GDM1 (cell line): ENCODE results near the gene HACL1.
A peak's percentile ranks its signal among the peaks of the same experiment; 100 is the strongest.
"Not testable (repeated sequence)": the region's sequence is repeated elsewhere in the genome, so short reads cannot be mapped to it uniquely, and the experiment has no call there.

Source experiments
- DNase-seq: peaks from one replicate; lab custom pipeline; 2025; lab: John Stamatoyannopoulos, UW

Gene HACL1

DNA sequence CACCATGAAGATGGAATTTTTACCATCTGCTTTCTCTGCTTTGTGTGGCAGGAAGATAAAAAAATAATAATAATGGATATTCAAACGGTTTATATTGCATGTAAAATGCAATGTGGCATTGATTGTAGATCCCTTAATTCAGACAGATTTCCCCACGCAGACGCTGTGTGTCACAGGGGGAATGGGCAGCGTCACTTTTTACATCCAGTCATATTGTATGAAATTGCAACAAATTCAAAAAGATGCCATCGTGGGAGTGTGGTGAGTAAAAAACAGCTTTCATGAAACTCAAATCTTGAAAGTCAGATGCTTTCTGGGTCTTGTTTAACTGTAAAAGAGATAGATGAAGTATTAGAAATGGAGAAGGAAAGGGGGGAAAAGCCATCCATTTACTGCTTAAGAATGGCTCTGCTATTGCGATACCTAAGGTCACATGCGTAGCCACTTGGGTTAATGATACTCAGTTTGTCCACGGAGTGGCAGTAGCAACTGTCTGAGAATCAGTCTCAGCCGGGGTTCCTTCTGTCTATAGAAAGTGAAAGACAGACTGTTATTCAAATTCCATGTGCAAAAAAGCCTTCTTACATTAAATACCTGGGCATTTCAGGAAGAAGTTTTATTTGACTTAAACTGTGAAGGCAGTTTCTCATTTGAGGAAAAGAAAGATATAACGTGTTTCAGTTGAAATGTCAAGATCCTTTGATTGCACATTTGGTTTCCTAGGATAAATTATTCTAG lies 28.7 kb upstream of the HACL1 start:
- DNase-seq, result peak; percentile 54

DNA sequence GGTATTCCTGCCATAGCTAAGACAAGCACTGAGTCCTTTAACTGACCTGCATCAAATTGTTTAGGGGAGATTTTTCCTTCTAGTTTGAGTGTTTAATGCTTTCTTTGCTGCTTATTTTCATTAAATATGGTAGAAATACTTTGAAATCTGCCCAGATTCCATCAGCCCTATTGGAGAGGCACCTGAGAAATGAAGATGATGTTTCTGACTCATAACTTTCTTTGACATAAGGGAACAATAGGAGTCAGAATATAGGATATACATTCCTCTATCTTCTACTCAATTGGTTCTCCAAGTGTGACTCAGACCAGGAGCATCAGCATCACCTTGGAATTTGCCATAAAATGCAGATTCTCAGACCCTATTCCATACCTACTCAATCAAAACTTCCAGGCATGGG lies 27.6 kb upstream of the HACL1 start:
- DNase-seq, result no peak

DNA sequence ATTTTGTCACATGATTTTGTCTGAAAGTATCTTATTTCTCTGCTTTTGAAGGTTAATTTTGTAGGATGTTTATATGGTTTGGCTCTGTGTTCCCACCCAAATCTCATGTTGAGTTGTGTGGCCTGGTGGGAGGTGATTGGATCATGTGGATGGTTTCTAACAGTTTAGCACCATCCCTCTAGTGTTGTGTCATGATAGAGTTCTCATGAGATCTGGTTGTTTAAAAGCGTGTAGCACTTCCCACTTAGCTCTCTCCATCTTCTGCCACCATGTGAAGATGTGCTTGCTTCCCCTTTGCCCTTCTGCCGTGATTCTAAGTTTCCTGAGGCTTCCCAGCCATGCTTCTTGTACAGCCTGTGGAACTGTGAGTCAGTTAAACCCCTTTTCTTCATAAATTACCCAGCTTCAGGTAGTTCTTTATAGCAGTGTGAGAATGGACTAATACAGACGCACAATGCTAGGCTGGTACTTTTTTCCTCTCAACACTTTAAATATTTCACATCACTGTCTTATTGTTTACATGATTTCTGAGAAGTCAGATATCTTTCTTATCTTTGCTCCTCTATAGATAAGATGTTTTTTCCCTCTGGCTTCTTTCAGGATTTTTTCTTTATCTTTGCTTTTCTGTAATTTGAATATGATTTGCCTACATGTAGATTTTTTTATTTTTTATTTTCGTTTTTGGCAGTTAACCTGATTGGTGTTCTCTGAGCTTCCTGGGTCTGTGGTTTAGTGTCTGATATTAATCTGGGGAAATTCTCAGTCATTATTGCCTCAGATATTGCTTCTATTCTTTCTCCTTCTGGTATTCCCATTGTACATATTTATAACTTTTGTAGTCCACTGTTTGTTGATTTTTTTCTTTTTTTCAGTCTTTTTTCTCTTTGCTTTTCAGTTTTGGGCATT lies 22.4 kb upstream of the HACL1 start:
- DNase-seq, result no peak

DNA sequence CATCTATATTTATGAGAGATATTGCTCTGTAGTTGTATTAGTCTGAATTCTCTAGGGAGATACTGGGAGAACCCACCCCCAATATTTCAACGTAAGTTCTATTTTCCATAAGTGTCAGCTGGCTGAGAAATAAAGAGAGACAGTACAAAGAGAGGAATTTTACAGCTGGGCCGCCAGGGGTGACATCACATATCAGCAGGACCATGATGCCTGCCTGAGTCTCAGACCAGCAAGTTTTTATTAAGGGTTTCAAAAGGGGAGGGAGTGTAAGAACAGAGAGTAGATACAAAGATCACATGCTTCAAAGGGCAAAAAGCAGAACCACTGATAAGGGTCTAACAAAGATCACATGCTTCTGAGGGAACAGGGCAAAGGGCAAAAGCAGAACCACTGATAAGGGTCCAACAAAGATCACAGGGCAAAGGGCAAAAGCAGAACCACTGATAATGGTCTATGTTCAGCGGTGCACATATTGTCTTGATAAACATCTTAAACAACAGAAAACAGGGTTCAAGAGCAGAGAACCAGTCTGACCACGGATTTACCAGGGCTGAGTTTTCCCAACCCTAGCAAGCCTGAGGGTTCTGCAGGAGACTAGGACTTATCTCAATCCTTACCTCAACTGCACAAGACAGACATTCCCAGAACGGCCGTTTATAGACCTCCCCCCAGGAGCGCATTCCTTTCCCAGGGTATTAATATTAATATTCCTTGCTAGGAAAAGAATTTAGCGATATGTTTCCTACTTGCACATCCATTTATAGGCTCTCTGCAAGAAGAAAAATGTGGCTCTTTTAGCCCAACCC lies 18.5 kb upstream of the HACL1 start:
- not testable (repeated sequence) for DNase-seq

DNA sequence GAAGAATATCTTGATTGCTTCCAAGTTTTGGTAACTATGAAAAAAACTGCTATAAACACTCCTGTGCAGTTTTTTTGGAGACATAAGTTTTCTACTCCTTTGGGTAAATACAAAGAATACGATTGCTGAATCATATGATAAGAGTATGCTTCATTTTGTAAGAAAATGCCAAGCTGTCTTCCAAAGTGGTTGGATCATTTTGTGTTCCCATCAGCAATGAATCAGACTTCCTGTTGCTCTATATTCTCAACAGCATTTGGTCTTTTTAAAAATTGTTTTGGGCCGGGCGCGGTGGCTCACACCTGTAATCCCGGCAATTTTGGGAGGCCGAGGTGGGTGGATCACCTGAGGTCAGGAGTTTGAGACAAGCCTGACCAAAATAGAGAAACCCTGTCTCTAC lies 14.7 kb upstream of the HACL1 start:
- no peak for DNase-seq

DNA sequence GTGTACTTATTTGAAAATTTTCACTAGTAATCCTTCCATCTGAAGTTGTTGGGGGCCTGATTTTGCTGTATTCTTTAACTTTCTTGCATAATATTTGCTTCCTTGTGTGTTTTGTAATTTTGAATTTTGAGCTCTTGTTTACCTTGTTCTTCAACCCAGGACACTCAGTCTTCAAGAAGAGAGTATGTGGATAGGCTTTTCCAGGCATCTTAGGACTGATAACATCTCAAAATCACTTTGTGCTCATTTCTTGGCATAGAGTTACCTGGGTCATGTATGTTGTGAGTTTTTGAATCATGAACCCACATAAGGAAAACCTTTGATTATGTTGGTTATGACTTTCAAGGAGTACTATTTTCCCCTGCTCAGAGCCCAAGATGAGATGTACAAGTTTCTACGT lies 13.6 kb upstream of the HACL1 start:
- no peak for DNase-seq

DNA sequence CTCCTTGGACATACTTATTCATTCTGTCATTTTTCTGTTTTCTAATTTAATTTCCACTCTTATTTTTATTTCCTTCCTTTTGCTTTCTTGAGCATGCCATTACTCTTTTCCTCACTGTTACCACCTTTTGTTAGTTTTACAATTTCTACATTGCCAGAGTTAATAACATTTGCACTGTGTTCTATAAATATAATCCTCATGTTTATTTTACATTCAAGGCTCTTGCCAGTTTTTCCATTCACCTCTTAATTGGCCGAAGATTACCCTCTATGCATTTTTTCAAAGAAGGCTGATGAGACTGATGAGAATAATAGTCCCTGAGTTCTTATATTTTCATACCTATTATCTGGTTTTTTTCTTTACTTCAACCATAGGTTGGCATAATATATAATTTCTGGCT lies 10.6 kb upstream of the HACL1 start:
- DNase-seq, result no peak

DNA sequence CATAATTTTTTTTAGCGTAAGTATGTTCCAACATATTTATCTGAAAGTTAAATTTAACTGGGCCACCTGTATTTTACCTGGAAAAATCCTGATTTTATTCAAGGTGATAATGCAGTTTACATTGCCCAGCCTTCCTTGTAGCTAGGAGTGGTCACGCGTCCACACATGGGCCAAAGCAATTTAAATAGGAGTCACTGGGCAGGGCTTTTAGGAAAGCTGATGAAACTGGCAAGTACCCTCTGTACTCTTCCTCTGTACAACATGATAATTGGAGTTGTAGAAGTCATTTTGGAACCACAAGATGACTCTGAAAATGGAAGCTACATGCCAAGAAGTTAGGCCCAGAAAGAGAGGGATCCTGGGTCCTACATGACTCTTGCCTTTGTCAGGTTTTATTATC lies 9.6 kb upstream of the HACL1 start:
- DNase-seq, result no peak

DNA sequence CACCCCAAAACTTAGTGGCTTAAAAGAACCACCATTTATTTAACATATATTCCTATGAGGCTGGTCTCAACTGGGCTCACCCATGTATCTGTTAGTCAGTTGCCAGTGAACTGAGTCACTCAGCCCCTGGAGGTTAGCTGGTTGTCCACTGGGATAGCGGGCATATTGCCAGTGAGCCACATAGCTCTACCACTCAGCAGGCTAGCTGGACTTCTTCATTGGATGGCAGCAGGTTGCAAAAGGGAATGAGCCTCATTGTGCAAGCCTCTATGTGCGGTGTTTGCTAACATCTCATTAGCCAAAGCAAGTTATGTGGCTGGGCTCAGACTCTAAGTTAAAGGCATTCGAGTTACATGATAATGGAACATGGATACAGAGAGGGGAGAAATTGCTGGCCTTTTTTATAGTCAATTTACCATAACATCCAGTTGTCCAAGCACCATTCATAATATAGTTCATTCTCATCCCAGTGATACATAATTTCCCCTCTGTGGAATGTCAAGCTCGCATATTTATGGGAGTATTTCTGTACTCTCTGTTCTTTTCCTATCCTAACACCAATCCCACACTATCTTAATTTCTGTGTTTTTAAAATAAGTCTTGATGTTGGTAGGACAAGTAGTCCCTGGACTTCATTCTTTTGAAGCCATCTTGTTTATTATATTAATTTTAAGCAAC lies 8.9 kb upstream of the HACL1 start:
- DNase-seq, result no peak

DNA sequence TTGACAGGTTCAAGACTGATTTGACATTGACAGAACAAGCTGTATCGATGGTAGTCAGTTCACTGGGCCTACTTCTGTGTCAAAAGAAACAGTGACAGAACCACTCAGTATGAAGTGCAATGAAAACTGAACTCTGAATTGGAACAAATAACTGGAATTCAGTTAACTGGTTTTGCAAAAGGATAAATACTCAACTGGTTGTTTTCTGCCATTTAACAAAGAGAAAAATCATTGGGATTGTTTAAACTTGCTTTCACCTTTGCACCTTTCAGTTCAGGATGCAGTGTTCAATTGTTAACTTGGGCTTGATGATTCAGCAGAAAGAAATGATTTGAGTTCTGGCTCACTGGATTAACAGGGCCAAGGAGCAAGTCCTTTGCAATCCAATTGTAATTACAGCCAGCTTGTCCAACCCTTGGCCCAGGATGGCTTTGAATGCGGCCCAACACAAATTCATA lies 5.1 kb upstream of the HACL1 start:
- DNase-seq, result no peak

DNA sequence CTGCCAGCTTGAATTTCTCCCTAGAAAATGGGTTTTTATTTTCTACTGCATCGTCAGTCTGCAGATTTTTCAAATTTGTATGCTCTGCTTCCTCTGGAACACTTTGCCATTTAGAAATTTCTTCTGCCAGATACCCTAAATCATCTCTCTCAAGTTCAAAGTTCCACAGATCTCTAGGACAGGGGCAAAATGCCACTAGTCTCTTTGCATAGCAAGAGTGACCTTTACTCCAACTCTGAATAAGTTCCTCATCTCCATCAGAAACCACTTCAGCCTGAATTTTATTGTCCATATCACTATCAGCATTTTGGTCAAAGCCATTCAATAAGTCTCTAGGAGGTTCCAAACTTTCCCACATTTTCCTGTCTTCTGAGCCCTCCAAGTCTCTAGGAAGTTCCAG lies 3.2 kb upstream of the HACL1 start:
- not testable (repeated sequence) for DNase-seq

DNA sequence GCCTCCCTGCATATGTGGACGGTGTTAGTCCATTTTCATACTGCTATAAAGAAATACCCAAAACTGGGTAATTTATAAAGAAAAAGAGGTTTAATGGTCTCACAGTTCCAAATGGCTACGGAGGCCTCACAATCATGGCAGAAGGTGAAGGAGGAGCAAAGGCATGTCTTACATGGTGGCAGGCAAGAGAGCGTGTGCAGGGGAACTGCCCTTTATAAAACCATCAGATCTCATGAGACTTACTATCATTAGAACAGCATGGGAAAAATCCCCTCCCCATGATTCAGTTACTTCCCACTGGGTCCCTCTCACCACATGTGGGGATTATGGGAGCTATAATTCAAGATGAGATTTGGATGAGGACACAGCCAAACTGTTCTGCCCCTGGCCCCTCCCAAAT lies 1.4 kb upstream of the HACL1 start:
- DNase-seq, result not testable (repeated sequence)

DNA sequence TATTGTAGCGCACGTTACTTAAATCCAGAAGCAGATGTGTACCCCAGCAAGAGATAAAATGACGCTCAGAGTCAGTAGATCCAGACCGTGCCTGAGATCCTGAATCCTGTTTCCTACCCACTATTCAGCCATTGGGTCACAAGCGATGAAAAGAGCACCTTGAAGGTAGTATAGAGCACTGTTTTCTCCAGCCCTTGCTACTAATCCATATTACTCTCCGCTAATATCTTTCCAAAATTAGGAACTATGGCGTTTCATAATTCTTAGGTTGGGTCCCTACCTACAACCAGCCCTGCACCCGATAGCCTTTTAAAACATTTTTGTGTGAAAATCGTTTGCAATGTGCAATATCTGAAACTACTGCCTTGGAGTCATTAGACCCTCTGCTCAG lies 772 bp upstream of the HACL1 start:
- no peak for DNase-seq

DNA sequence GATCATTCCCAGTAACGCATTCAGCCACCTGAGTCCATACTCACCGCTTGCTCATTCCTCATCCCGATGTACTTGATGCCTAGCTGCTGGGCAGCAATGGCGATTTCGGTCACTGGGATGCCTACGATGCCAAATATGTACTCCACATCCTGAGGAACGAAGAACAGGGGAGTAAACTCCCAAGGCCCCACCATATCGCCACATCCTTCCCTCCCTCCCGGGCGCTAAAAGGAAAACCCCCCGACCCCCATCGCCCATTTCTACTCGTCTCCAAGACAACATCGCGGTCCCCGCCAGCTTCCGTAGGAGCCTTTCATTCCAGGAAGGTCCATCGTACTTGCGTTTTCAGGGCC lies 347 bp downstream of the HACL1 start:
- DNase-seq, result no peak

DNA sequence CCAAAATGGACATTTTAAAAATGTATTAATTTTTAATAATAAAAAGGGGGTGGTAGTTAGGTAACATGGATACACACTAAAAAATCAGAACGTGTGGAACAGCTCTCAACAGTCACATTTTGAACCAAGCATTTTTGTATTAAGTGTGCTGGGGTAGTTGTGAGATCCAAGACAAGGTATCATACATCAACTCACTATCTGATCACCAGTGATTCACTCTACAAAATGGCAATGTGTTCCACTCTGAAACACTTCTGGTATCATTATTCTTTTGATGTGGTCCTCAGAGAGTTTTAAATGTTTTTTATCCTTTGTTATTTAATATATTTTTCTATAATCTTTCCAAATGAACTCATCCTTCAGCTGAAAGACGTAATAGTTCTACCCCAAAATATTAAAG lies 5.4 kb downstream of the HACL1 start:
- DNase-seq, result no peak

DNA sequence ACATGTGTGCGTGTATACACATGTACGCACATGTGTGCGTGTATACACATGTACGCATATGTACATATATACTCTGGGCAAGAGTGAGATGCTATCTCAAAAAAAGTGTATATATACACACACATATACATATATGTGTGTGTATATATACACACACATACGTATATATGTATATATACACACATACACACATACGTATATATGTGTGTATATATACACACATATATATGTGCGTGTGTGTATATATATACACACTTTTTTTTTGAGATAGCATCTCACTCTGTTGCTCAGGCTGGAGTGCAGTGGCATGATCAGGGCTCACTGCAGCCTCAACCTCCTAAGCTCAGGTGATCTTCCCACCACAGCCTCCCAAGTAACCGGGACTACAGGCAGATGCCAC lies 8.4 kb downstream of the HACL1 start:
- no peak for DNase-seq

DNA sequence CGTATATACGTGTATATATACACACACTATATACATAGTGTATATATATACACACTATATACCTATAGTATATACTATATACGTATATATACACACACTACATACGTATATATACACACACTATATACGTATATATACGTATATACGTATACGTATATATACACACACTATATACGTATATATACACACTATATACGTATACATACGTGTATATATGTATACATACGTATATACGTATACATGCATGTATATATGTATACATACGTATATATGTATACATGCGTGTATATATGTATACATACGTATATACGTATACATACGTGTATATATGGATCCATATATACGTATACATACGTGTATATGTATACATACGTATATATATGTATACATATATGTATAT lies 9.4 kb downstream of the HACL1 start:
- no peak for DNase-seq

DNA sequence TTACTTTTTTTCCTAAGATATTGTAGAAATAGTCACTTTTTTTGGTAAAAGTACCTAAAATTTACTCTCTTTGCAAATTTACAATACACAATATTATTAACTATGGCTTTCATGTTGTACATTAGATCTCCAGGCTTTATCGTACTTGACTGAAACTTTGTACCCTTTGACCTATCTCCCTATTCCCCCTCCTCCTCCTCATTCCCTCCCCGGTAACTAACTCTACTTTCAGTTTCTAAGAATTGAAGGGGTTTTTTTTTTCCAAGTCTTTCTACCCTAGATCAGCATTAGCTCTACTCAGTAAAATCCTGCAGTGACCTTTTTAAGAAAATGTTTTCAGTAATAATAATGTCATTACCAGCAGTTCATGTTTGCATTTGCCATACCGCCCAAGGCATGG lies 10.1 kb downstream of the HACL1 start:
- no peak for DNase-seq

DNA sequence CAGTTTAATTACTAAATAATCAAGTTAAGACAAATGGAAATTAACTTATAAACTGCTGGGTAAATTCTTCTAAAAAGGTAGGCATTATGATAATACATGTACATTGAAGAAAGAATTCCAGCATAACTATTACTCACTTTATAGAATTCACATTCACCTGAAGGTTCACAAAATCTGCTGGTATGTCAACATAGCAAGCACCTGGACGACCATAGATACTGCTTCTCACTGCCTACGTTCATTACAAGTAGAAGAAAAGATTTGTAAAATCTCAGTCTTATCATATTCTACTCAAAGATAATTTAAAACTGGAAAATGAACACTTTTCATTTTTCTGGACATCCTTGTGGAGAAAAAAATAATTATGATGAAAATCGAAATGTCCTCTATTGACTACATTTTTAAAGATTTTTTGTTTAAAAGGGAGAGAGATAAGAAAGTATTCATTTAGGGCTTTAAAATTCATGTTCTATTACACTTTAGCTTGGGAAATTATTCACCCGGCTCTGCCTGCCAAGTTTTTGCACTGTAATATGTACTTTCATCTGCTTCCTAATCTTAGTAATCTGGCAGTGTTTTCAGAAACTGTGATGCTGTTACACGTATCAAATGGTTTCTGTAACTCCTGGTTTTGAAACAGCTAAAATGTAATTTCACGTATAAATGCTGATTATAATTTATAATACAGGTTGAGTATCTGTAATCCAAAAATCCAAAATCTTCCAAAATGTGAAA lies 16.1 kb downstream of the HACL1 start:
- DNase-seq, result no peak

DNA sequence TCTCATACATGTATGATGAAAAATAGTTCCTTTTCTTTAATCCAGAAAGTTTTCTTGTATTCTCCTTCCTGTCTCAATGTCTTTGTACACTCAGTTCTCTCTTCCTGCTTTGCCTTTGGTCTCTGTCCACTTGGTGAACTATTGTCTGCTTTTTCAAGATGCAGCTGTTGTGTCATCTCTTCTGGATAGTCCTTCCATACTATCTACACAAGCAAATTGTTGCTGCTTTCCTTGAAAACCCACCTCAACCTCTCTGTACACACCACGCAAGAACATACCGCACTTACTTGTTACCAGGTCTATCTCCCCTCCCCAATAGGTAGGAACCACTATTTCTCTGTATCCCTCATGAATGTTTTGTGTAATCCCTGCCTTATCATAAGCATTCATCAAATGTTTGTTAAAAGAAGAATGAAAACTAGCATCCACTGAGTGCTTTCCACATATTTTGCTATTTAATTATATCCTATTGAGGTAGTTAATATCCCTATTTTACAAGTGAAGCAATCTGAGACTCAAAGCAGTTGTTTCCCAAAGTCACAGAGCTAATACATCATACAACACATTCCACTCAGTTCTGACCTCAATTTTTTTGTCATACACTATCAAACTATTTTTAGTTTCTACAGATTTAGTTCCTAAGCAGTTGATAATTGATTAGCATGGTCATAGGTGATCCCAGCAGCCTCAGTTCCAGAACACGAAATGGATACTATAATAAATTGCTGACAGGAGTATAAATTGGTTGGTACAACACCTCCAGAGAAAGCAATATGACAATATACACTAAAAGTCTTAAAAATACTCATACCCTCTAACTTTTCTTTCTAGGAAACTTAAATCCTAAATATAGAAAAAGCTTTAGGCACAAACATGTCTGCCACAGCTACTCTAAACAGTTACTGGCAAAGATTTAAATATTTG lies 19.6 kb downstream of the HACL1 start:
- no peak for DNase-seq
